Stimulated activated naive CD8-positive, alpha-beta T cell treated with anti-CD3 and anti-CD28 coated beads, Interleukin-15, Interleukin-2, amounts not matched to agents 100 ng/mL and 50 ng/mL, for 24 hours (primary cell): ENCODE measurements around the gene PRR5.

Experiments
- H3K27ac Mint-ChIP-seq: one replicate; pipeline ENCODE4 v1.8.0; 2021; ENCODE audit warnings: mild to moderate bottlenecking, mixed read lengths
- H3K27me3 Mint-ChIP-seq: one replicate; pipeline ENCODE4 v1.8.0; 2021; ENCODE audit warnings: mixed read lengths
- H3K36me3 Mint-ChIP-seq: one replicate; pipeline ENCODE4 v1.8.0; 2021; ENCODE audit warnings: low read depth, mixed read lengths
- H3K4me1 Mint-ChIP-seq: one replicate; pipeline ENCODE4 v1.8.0; 2021; ENCODE audit warnings: low read depth, mixed read lengths
- H3K4me3 Mint-ChIP-seq: one replicate; pipeline ENCODE4 v1.8.0; 2021; ENCODE audit warnings: mild to moderate bottlenecking, mixed read lengths
- H3K9me3 Mint-ChIP-seq: one replicate; pipeline ENCODE4 v1.8.0; 2021; ENCODE audit warnings: mixed read lengths

PRR5 gene

GRCh38 chr22:44697423-44698141 lies 4.4 kb upstream of the PRR5 start:
- H3K4me3 Mint-ChIP-seq = no peak overlapping the region
- peaks cover 8% of the 10 kb centered on the region for H3K4me1 Mint-ChIP-seq
- H3K27ac Mint-ChIP-seq = no peak overlapping the region
- H3K27me3 Mint-ChIP-seq = no peaks in the 10 kb centered on the region
- H3K9me3 Mint-ChIP-seq = no peaks in the 10 kb centered on the region
- H3K36me3 Mint-ChIP-seq = no peaks in the 10 kb centered on the region

GRCh38 chr22:44698531-44699421 lies 3.2 kb upstream of the PRR5 start:
- H3K4me3 Mint-ChIP-seq = no peak overlapping the region
- no peak overlapping the region for H3K27ac Mint-ChIP-seq
- H3K9me3 Mint-ChIP-seq = no peaks in the 10 kb centered on the region
- peaks cover 17% of the 10 kb centered on the region for H3K4me1 Mint-ChIP-seq
- no peaks in the 10 kb centered on the region for H3K36me3 Mint-ChIP-seq
- no peaks in the 10 kb centered on the region for H3K27me3 Mint-ChIP-seq

- Mint-ChIP-seq H3K9me3 (no peaks in the 10 kb centered on the region), H3K4me1 (peaks cover 23% of the 10 kb centered on the region), H3K4me3 (no peak overlapping the region), H3K27me3 (no peaks in the 10 kb centered on the region), H3K27ac (no peak overlapping the region), H3K36me3 (no peaks in the 10 kb centered on the region)
Observed at GRCh38 chr22:44700456-44700855, 1.5 kb upstream of the PRR5 start.

GRCh38 chr22:44701187-44701790 lies 715 bp upstream of the PRR5 start:
- Mint-ChIP-seq H3K27ac (peak overlapping the region; percentile 11), H3K4me1 (peaks cover 27% of the 10 kb centered on the region), H3K27me3 (no peaks in the 10 kb centered on the region), H3K9me3 (no peaks in the 10 kb centered on the region), H3K36me3 (no peaks in the 10 kb centered on the region), H3K4me3 (peak overlapping the region; percentile 65)

GRCh38 chr22:44702479-44703198 lies 635 bp downstream of the PRR5 start:
- no peaks in the 10 kb centered on the region for H3K9me3 Mint-ChIP-seq
- H3K36me3 Mint-ChIP-seq = no peaks in the 10 kb centered on the region
- H3K4me3 Mint-ChIP-seq = peak overlapping the region; percentile 80
- H3K4me1 Mint-ChIP-seq = peaks cover 31% of the 10 kb centered on the region
- H3K27me3 Mint-ChIP-seq = no peaks in the 10 kb centered on the region
- H3K27ac Mint-ChIP-seq = no peak overlapping the region

- H3K27me3 Mint-ChIP-seq = no peaks in the 10 kb centered on the region
- H3K27ac Mint-ChIP-seq = no peak overlapping the region
- H3K9me3 Mint-ChIP-seq = no peaks in the 10 kb centered on the region
- peak overlapping the region; percentile 80 for H3K4me3 Mint-ChIP-seq
- H3K4me1 Mint-ChIP-seq = peaks cover 39% of the 10 kb centered on the region
- H3K36me3 Mint-ChIP-seq = no peaks in the 10 kb centered on the region
Observed at GRCh38 chr22:44703255-44703870, 1.4 kb downstream of the PRR5 start.

GRCh38 chr22:44704159-44705021 lies 2.4 kb downstream of the PRR5 start:
- H3K4me1 Mint-ChIP-seq = peaks cover 46% of the 10 kb centered on the region
- H3K4me3 Mint-ChIP-seq = no peak overlapping the region
- no peaks in the 10 kb centered on the region for H3K27me3 Mint-ChIP-seq
- no peaks in the 10 kb centered on the region for H3K36me3 Mint-ChIP-seq
- H3K9me3 Mint-ChIP-seq = no peaks in the 10 kb centered on the region
- no peak overlapping the region for H3K27ac Mint-ChIP-seq

GRCh38 chr22:44705022-44705297 lies 3.0 kb downstream of the PRR5 start:
- Mint-ChIP-seq H3K27ac (no peak overlapping the region), H3K4me3 (no peak overlapping the region), H3K27me3 (no peaks in the 10 kb centered on the region), H3K9me3 (no peaks in the 10 kb centered on the region), H3K4me1 (peaks cover 51% of the 10 kb centered on the region), H3K36me3 (no peaks in the 10 kb centered on the region)

GRCh38 chr22:44706488-44706887 lies 4.5 kb downstream of the PRR5 start:
- Mint-ChIP-seq H3K4me3 (no peak overlapping the region), H3K27ac (no peak overlapping the region), H3K4me1 (peaks cover 62% of the 10 kb centered on the region), H3K9me3 (no peaks in the 10 kb centered on the region), H3K36me3 (no peaks in the 10 kb centered on the region), H3K27me3 (no peaks in the 10 kb centered on the region)

GRCh38 chr22:44707178-44707577 lies 5.2 kb downstream of the PRR5 start:
- Mint-ChIP-seq H3K4me3 (no peak overlapping the region), H3K27me3 (no peaks in the 10 kb centered on the region), H3K36me3 (no peaks in the 10 kb centered on the region), H3K27ac (no peak overlapping the region), H3K9me3 (no peaks in the 10 kb centered on the region), H3K4me1 (peaks cover 58% of the 10 kb centered on the region)

- no peak overlapping the region for H3K4me3 Mint-ChIP-seq
- no peak overlapping the region for H3K27ac Mint-ChIP-seq
- no peaks in the 10 kb centered on the region for H3K9me3 Mint-ChIP-seq
- H3K4me1 Mint-ChIP-seq = peaks cover 58% of the 10 kb centered on the region
- no peaks in the 10 kb centered on the region for H3K36me3 Mint-ChIP-seq
- H3K27me3 Mint-ChIP-seq = no peaks in the 10 kb centered on the region
Observed at GRCh38 chr22:44707752-44708151, 5.7 kb downstream of the PRR5 start.

- no peaks in the 10 kb centered on the region for H3K9me3 Mint-ChIP-seq
- H3K4me3 Mint-ChIP-seq = peak overlapping the region; percentile 69
- no peaks in the 10 kb centered on the region for H3K27me3 Mint-ChIP-seq
- peak overlapping the region; percentile 40 for H3K27ac Mint-ChIP-seq
- H3K4me1 Mint-ChIP-seq = peaks cover 46% of the 10 kb centered on the region
- no peaks in the 10 kb centered on the region for H3K36me3 Mint-ChIP-seq
Observed at GRCh38 chr22:44709881-44710392, 7.9 kb downstream of the PRR5 start.

GRCh38 chr22:44710474-44711240 lies 8.7 kb downstream of the PRR5 start:
- H3K9me3 Mint-ChIP-seq = no peaks in the 10 kb centered on the region
- peak overlapping the region; percentile 69 for H3K4me3 Mint-ChIP-seq
- peaks cover 44% of the 10 kb centered on the region for H3K4me1 Mint-ChIP-seq
- H3K36me3 Mint-ChIP-seq = no peaks in the 10 kb centered on the region
- peak overlapping the region; percentile 68 for H3K27ac Mint-ChIP-seq
- no peaks in the 10 kb centered on the region for H3K27me3 Mint-ChIP-seq
